ENCODE results near the gene ACADS. TPM values are rescaled to one million over a fixed set of nuclear protein-coding genes. Genes with fewer than 3 reads are reported as not detected.

The ACADS gene
- total and polyA plus RNA-seq, 2 of the 8 experiments (the other 6 are each of a cell fraction or from before 2014, with no cell fraction given) = 4.9 to 7.5 TPM

GRCh38 chr12:120757949-120758348 lies 32.3 kb downstream of the ACADS start:
- Histone ChIP-seq H3K9ac (replicated peaks in 1 of 4; ENCODE audit: extremely low read depth in 1 of 4, low read depth in 3 of 4, low read length in 3 of 4) (no peak overlapping the region), H3K27ac (ENCODE audit: low read depth, low read length) (no peak overlapping the region), H4K5ac (ENCODE audit: insufficient read length, low read depth, low read length) (no peak overlapping the region), H3K23me2 (ENCODE audit: low read depth, low read length) (no peaks in the 10 kb centered on the region), H3K36me3 (ENCODE audit: control insufficient read depth in 2 of 4, insufficient read depth in 4 of 4, low read length in 3 of 4) (peaks cover 0 to 7% (median under 1%) of the 10 kb centered on the region in 4 experiments; a peak in 4 of 8 replicates), H3K56ac (replicated peaks; ENCODE audit: insufficient read length, low read depth, low read length) (no peak overlapping the region), H4K8ac (ENCODE audit: extremely low read depth, insufficient read depth, low read length) (no peak overlapping the region), H3K18ac (ENCODE audit: extremely low read depth, low read length) (no peak overlapping the region), H3K4me2 (ENCODE audit: insufficient read depth in 1 of 2, low read depth in 2 of 2, low read length in 2 of 2) (no peak overlapping the region), H3K79me2 (ENCODE audit: control insufficient read depth in 1 of 2, insufficient read depth in 2 of 2, low read length in 2 of 2) (no peaks in the 10 kb centered on the region), H3K4ac (replicated peaks; ENCODE audit: insufficient read length, low read depth, low read length) (no peak overlapping the region), H3K79me1 (ENCODE audit: low read depth, low read length) (no peaks in the 10 kb centered on the region), H2BK120ac (replicated peaks; ENCODE audit: low read depth, low read length) (no peak overlapping the region), H3K4me1 (replicated peaks in 1 of 4; ENCODE audit: control insufficient read depth in 3 of 4, insufficient read depth in 4 of 4, low read length in 3 of 4) (peaks cover 0 to 10% (median 4%) of the 10 kb centered on the region in 4 experiments; a peak in 4 of 7 replicates), H3K14ac (ENCODE audit: insufficient read length) (no peak overlapping the region), H4K20me1 (replicated peaks in 1 of 2; ENCODE audit: control insufficient read depth in 1 of 2, insufficient read depth in 2 of 2, low read length in 2 of 2) (peaks cover 0 to 2% of the 10 kb centered on the region in 2 experiments), H2AFZ (ENCODE audit: low read length) (no peak overlapping the region), H3K23ac (ENCODE audit: insufficient read length) (no peak overlapping the region), H2BK20ac (ENCODE audit: low read length) (no peak overlapping the region), H4K91ac (replicated peaks; ENCODE audit: insufficient read length, low read length) (no peak overlapping the region), H3K4me3 (ENCODE audit: extremely low read depth in 1 of 4, insufficient read depth in 2 of 4, low read depth in 3 of 4, low read length in 4 of 4) (no peak overlapping the region), H2BK5ac (ENCODE audit: low read depth, low read length) (no peak overlapping the region), H2AK5ac (ENCODE audit: low read depth, low read length) (no peak overlapping the region), H3K9me3 (ENCODE audit: insufficient read depth in 2 of 2, low read depth in 1 of 2, low read length in 1 of 2) (no peaks in the 10 kb centered on the region), H3K27me3 (replicated peaks in 1 of 4; ENCODE audit: control insufficient read depth in 3 of 4, extremely low read depth in 1 of 4, insufficient read depth in 3 of 4, low read length in 3 of 4) (no peaks in the 10 kb centered on the region), H2BK12ac (ENCODE audit: low read depth, low read length) (no peak overlapping the region), H2BK15ac (ENCODE audit: low read length) (no peak overlapping the region)
- 91% methylated on average over 5 of the region's 6 CpGs; no CpG with 5 or more reads in 1 of the 2 experiments for WGBS, 2 experiments (ENCODE audit: extremely low coverage in 1 of 2, insufficient coverage in 1 of 2, insufficient read length in 1 of 2, insufficient replicate concordance in 2 of 2, low coverage in 1 of 2, low lambda C conversion rate in 2 of 2, missing lambda C conversion rate in 1 of 2)
- no peak for DNase-seq (ENCODE audit: low read depth in 1 of 2, low spot score in 2 of 2)
- FAIRE-seq = no peak
- ChIA-PET POLR2A (ENCODE audit: partially characterized antibody) (interaction anchor here (1.4 kb wide), 1 partner anchor 90 kb away, joined by 3 read pairs; no protein-coding TSS in a partner anchor), CTCF (ENCODE audit: partially characterized antibody) (interaction anchor here (0.8 to 1.5 kb wide), 4 partner anchors 20 to 175 kb away, joined by 3 to 4 read pairs (median 4); no protein-coding TSS in a partner anchor)
- TF ChIP-seq RNF2 (IDR thresholded peaks at IDR 0.05; ENCODE audit: borderline replicate concordance, low read depth, low read length, missing control alignments, poor library complexity, severe bottlenecking) (no peak), TAF1 (IDR thresholded peaks at IDR 0.05; ENCODE audit: low read depth, low read length) (no peak), FOSL1 (IDR thresholded peaks at IDR 0.05; ENCODE audit: insufficient read depth, low read depth, low read length) (no peak), POU5F1 (IDR thresholded peaks at IDR 0.05; ENCODE audit: low read depth, low read length) (no peak), RXRA (IDR thresholded peaks at IDR 0.05; ENCODE audit: insufficient read depth, low read depth, low read length) (no peak), TCF12 (IDR thresholded peaks at IDR 0.05; ENCODE audit: low read depth, low read length) (no peak), KDM1A (IDR thresholded peaks at IDR 0.05; ENCODE audit: borderline replicate concordance, low read length) (no peak), BACH1 (IDR thresholded peaks at IDR 0.05; ENCODE audit: low read length) (no peak), CBX8 (IDR thresholded peaks at IDR 0.05; ENCODE audit: borderline replicate concordance, low read depth, low read length) (no peak), PHF8 (conservative IDR thresholded peaks at IDR 0.05; ENCODE audit: low read depth, low read length) (no peak), USF2 (IDR thresholded peaks at IDR 0.05; ENCODE audit: low read length) (no peak), JUN (IDR thresholded peaks at IDR 0.05; ENCODE audit: low read depth, low read length) (no peak), SP1 (IDR thresholded peaks at IDR 0.05; ENCODE audit: low read depth, low read length) (no peak)
